Measurements from ENCODE around the gene SMARCA2.
A peak's percentile ranks its signal among the peaks of the same experiment; 100 is the strongest.

Gene SMARCA2

DNA sequence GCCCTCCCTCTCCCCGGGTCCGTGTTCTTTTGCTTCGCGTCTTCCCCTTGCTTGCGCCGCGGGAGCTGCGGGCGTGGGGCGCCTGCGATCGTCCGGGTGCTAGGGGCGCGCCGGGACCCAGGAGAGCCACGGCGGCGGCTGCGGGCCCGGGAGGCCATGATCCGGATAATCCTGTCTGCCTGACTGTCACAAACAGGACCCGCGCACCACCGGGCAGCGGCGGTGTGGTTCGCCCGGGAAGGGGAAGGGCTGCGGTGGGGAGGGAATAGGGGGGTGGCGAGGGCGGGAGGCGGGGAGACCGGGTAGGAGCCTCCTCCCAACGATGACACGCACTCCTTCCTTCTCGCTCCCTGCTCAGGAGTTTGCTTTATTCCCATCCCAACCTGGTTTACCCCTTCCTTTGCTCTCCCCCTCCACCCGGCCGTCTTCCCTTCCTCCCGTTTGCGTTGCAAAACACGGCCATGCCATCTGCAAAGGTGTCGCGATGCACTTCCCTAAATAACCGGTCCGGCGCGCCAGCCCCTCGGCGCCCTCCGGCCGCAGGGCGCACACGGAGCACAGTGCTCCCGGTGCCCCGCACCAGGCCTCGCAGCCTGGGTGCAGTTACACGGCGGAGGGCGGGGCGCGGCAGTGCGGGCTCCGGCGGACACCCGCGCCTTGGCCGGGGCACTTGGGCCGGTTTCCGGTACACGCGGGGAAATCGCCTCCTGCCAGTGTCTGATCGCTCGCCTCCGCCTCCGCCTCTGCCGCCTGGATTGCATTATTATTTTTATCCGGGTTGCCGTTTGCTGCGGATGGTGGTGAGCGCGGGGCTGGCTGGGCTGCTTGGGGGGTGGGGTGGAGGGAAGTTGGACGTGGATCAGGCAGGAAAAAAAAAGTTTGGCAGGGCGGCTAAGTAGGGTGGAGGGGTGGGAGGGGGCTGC lies 1.5 kb downstream of the SMARCA2 start:
- DNase-seq, result peak; percentile 74

DNA sequence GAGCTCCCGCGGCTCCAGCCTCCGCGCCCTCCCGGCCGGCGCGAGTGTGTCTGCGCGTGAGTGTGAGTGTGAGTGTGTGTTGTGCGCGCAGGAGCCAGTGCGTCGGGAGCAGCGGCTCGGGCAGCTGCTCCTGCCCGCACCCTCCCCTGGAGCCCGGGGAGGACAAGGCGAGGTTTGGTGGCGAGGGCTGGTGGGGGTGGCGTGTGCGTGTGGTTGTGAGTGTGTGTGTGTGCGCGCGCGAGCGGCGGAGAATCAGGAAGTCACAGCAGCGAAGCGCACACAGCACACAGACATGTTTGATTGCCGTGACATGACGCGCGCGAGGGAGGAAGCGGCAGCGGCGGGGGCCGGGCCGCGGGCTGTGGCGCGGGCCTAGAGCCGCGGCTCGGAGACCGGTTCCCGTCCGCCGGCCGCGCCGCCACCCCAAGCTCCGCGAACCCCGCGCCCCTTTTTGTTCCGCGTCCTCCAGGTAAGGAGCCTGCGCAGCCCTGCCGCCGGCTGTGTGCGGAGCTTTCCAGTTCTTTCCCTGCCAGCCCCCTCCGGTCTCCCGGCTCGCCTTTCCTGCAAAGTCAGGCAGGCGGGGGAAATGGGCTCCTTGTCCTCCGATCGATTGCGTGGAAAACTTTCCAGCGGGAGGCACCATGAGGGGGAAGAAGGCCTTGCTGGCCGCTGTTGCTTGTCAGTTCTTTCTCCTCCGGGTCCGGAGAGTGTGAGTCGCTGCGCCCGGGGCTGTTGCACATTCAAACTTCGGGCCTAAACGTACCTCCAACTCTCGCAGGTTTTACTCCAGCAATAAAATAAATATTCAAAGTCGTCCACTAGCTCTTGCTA lies 2.4 kb downstream of the SMARCA2 start:
- peak; percentile 52 for DNase-seq

DNA sequence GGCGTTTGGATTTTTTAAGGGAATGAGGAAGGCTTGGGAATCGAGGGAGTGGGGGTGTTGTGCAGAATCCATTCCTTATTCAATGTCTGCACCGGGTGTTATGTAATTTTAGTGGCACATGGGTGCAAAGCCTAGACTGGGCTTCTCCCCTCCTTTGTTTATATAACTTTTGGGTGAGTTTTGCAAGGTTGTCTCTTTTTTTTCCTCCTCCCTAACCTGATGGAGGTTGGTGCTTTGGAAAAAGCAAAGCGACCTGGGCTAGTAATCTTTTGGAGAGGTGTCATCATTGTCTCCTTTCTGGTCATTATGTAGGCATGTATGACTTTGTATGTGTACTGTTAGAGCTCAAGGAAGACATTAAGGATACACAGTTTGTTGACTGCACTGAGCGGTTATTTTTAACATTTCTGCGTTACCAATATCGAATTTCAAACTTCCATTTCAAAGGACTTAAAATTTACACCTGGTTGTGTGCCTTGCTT lies 3.1 kb downstream of the SMARCA2 start:
- DNase-seq, result no peak

- no peak for DNase-seq
Observed at GRCh38 chr9:2018764-2019558, 3.8 kb downstream of the SMARCA2 start.

GRCh38 chr9:2019723-2020122 lies 4.6 kb downstream of the SMARCA2 start:
- DNase-seq, result no peak

GRCh38 chr9:2021731-2022130 lies 6.6 kb downstream of the SMARCA2 start:
- no peak for DNase-seq

- no peak for DNase-seq
Observed at GRCh38 chr9:2022560-2022959, 7.4 kb downstream of the SMARCA2 start.

DNA sequence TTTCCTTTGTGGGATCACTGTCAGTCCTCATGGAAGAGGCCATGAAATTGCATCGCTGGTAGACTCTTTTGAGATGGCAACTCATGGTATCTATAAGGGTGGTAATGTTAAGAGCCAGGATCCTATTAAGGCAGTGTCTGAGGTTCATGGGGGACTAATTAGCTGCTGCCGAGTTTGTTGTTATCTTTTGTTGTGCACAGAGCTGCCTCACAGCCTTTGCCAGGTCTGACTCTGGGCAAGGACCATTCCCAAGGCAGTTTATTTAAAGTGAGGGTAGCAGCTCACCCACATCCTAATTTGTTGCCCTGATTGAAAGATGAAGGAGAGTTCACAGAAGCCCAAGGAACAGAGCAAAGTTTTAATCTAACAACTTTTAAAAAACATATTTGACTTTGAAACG lies 7.9 kb downstream of the SMARCA2 start:
- DNase-seq, result no peak

DNA sequence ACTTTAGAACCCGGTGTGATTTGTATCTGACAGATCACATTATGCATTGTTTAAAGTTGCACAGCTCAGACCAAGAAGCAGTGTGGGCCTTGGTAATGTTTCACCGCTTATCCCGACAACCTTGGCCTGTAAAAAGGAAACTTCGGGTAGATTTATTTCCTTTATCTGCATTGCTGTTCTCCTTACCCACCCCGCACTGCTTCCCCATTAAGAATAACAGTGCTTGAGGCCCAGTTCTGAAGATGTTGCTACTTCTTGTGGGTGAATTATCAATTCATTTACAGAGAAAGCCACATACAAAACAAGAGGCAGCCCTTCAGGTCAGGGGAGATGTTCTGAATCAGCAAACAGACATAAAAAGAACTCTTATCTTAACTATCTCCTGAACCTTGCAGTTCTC lies 8.4 kb downstream of the SMARCA2 start:
- DNase-seq, result no peak

DNA sequence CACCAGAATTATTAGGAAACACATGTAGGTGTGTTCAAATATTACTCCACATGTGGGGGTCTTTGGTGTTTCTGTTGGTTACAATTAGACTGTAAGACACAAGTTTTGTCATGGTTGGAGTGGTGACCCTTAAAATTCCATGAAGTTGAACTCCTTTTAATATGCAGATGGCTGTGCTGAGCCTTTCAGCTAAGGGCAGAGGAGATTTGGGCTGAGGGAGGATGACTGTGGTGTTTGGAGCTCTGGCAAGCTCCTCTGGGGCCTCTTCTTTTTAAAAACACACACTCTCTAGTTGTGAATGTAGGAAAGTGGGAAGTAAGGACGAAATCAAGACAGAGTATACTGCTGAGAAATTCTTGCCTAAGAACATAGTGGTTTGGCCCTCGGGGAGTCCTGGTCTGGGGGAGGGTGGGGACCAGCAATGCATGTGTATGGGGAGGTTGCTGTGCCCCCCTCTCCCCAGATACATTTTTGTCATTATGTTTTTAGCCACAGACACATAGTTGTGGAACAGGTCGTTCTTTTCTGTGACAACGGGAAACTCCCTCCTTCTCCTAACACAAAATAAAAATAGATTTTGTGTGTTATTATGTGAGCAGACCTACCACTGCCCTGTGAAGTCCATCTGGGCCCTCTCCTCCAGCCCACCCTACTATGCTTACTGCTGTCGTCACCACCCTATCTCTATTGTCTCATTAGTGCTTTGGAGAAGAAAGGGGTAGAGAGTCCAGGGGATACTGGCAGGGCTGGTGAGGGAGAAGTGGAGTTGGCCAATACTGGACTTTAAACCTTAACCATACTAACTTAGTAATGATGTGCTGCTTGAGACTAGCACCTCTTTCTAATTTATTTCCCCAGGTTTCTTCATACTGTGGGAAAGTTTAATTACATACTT lies 10.0 kb downstream of the SMARCA2 start:
- no peak for DNase-seq

DNA sequence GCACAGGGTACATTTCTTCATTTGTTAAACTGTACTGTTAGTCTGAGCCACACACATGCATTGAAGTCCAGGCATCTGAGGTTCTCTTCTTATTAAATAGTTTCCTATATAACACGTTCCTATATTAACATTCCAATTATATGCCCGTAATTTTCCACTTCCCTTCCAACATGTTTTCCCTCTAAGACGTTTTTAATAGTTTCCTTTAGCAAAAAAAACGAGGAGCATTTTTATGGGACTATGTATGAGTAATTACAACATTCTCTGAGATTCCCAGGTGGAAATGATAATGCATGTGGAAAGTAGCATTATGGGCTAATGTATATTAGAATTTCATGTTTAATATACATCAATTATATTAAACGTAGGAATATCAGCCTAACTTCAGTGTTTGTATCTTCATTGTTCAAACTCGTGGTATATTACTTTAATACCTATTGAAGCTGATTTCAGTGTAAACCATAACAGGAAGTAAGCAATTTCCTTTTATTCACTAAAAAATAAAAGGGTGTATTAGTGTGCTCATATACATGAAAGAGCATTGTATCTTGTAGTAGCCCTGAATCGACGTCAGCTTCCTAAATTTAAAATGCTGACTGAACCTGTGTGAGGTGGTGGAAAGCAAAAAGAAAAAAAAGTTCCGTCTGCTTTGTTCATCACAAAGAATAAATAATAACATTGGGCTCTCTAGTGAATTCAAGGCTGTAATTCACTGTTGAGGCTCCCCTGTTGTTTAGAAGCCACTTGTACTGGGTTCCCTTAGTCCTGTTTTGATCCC lies 11.3 kb downstream of the SMARCA2 start:
- DNase-seq, result no peak

- DNase-seq, result no peak
Observed at GRCh38 chr9:2027543-2028160, 12.5 kb downstream of the SMARCA2 start.

GRCh38 chr9:2028888-2029287 lies 13.7 kb downstream of the SMARCA2 start:
- DNase-seq, result no peak

- DNase-seq, result no peak
Observed at GRCh38 chr9:2029666-2030170, 14.6 kb downstream of the SMARCA2 start.

DNA sequence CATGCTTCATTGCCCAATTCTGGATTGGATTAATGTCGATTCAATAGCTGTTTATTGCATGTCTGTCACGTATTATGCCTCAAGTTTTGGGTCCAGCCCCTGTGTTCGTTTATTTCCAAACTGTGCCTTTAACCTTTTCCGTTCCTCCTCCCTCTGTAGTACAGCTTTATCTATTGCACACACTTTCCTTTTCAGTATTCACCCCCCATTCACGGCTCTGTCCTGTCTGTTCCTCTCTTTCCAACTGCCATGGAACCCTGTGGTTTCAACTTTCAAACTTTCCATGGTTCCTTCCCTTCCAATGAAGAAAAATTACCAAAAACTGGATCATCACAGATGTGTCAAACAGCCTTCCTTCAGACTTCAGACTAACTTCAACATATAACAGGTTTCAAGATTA lies 17.1 kb downstream of the SMARCA2 start:
- DNase-seq, result no peak

DNA sequence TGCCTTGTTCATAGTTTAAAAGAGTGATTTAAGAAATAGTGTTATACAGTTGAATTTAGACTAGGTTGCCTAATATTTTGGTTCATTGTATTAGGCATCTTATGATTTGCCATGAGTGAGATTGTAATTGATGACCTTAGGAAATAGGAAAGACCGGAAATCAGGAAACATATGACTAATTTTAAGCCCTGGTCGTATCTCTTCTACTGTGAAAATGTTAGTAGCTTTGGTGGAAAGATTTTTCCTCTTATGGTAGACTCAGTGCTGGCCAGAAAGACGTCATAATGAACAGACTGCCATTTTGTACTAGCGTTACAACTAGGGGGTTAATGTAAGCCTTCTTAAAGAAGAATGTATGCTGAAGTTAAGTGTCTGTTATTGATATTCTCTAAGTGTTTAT lies 21.7 kb downstream of the SMARCA2 start:
- no peak for DNase-seq

DNA sequence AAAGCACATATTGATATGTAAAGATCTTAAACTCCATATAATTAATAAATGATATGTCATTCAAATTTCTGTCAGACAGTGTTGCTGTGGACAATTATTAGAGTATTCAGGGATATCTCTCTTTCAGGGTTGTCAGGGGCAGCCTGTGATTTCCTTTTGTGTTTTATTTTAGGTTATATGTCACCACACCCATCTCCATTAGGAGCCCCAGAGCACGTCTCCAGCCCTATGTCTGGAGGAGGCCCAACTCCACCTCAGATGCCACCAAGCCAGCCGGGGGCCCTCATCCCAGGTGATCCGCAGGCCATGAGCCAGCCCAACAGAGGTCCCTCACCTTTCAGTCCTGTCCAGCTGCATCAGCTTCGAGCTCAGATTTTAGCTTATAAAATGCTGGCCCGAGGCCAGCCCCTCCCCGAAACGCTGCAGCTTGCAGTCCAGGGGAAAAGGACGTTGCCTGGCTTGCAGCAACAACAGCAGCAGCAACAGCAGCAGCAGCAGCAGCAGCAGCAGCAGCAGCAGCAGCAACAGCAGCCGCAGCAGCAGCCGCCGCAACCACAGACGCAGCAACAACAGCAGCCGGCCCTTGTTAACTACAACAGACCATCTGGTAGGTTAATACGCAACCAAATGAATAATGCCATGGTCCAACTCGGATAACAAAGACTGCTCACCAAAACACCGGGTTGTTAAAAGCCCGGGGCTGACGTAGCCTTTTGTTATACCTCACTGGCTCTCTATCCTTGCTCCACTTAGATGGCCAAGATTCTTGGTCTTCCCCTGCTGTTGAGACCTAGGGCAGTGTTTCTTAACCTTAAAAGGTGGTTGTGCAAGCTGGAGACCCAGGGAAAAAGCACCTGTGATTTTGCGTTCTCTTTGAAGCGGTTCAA lies 24.4 kb downstream of the SMARCA2 start:
- DNase-seq, result no peak

GRCh38 chr9:2040828-2041227 lies 25.7 kb downstream of the SMARCA2 start:
- DNase-seq, result no peak

DNA sequence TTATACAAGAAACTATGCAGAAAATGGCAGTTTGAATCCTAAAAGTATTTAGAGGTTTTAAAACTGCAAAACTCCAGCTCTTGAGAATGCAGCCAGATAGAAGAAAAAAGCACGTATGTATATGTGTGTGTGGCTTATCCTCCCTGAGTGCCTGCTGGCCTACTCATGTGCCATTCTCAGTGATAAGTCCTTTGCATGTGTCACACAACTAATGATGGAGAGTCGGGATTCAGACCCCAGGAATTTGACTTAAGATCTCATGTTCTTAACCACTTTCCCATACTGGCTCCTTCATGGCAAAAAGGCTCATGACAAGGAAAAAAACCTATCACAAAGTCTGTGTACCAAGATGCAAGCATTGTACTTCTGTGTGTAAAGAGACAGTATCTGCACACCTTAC lies 26.6 kb downstream of the SMARCA2 start:
- no peak for DNase-seq
